NCI-H2196 treated with DMSO at 0.1 percent for 48 hours (cell line): Measurements from ENCODE around the gene TRAF3IP3.

Source experiments
- DNase-seq: peaks from one replicate; lab custom pipeline; 2025; ENCODE audit not compliant: unreplicated experiment; lab: John Stamatoyannopoulos, UW

Gene TRAF3IP3

GRCh38 chr1:209797978-209798639 is 42.3 kb downstream of the TRAF3IP3 start:
- DNase-seq: no peak

- peak; percentile 82 for DNase-seq
Observed at GRCh38 chr1:209800984-209801834, 45.4 kb downstream of the TRAF3IP3 start.

- DNase-seq: peak; percentile 62
Observed at GRCh38 chr1:209802117-209802779, 46.4 kb downstream of the TRAF3IP3 start.

- DNase-seq: no peak
Observed at GRCh38 chr1:209802780-209803152, 46.9 kb downstream of the TRAF3IP3 start.

GRCh38 chr1:209803568-209803967 is 47.7 kb downstream of the TRAF3IP3 start:
- DNase-seq: no peak

- DNase-seq: no peak
Observed at GRCh38 chr1:209805341-209805781, 49.5 kb downstream of the TRAF3IP3 start.

- peak; percentile 73 for DNase-seq
Observed at GRCh38 chr1:209805875-209806760, 50.3 kb downstream of the TRAF3IP3 start, which contains the start of gene IRF6. IRF6 (minus strand) TSS chr1:209806142; CDS start chr1:209801413, 4,729 bp downstream.

- DNase-seq: no peak
Observed at GRCh38 chr1:209807509-209807908, 51.7 kb downstream of the TRAF3IP3 start.

GRCh38 chr1:209808059-209808581 is 52.3 kb downstream of the TRAF3IP3 start:
- DNase-seq: peak; percentile 67

GRCh38 chr1:209809611-209810010 is 53.8 kb downstream of the TRAF3IP3 start:
- DNase-seq: no peak

GRCh38 chr1:209810783-209811182 is 54.9 kb downstream of the TRAF3IP3 start:
- DNase-seq: no peak

GRCh38 chr1:209813902-209814301 is 58.0 kb downstream of the TRAF3IP3 start:
- no peak for DNase-seq

GRCh38 chr1:209815490-209815889 is 59.6 kb downstream of the TRAF3IP3 start:
- no peak for DNase-seq

- no peak for DNase-seq
Observed at GRCh38 chr1:209815931-209816341, 60.1 kb downstream of the TRAF3IP3 start.

GRCh38 chr1:209816923-209817322 is 61.1 kb downstream of the TRAF3IP3 start:
- DNase-seq: no peak

- no peak for DNase-seq
Observed at GRCh38 chr1:209817691-209818090, 61.8 kb downstream of the TRAF3IP3 start.

GRCh38 chr1:209819058-209819457 is 63.2 kb downstream of the TRAF3IP3 start:
- DNase-seq: no peak

GRCh38 chr1:209820986-209821385 is 65.1 kb downstream of the TRAF3IP3 start:
- no peak for DNase-seq

GRCh38 chr1:209822706-209823105 is 66.9 kb downstream of the TRAF3IP3 start:
- DNase-seq: no peak
